Transverse colon (tissue), 4 donors: ENCODE data around the gene MRAS. TPM values are rescaled to one million over a fixed set of nuclear protein-coding genes. Genes with fewer than 3 reads are reported as not detected.
"Not testable (repeated sequence)": the region's sequence is repeated elsewhere in the genome, so short reads cannot be mapped to it uniquely, and the experiment has no call there.

Source experiments
- DNase-seq: peaks from one replicate; pipeline ENCODE4 v3.0.0-alpha.2; 2019
- H3K27ac ChIP-seq, 4 donors: fragments of 200-600 bp; sonication (generic); 2 replicates each; pipeline ENCODE4 v1.5.1; 2016 to 2018; ENCODE audit warnings: inconsistent platforms in 4 of 4
- H3K27me3 ChIP-seq: fragments of 200-600 bp; sonication (generic); 2 replicates; pipeline ENCODE4 v1.5.1; 2017; ENCODE audit warnings: inconsistent platforms
- H3K36me3 ChIP-seq, 4 donors: fragments of 200-600 bp; sonication (generic); 2 replicates each; pipeline ENCODE4 v1.5.1; 2017 to 2019; ENCODE audit warnings: inconsistent platforms in 4 of 4
- H3K4me1 ChIP-seq, 4 donors: fragments of 200-600 bp; sonication (generic); 2 replicates each; pipeline ENCODE4 v1.5.1; 2017 to 2020; ENCODE audit warnings: inconsistent platforms in 4 of 4
- H3K4me3 ChIP-seq, 4 donors: fragments of 200-600 bp; sonication (generic); 1 replicate in 1 of 4; 2 replicates in 3 of 4; pipeline versions ENCODE4 v1.5.1 to v1.6.1; 2017 to 2019; ENCODE audit warnings: inconsistent platforms in 4 of 4
- H3K9me3 ChIP-seq, 2 donors: fragments of 200-600 bp; sonication (generic); 2 replicates each; pipeline ENCODE4 v1.5.1; 2017 to 2019; ENCODE audit warnings: inconsistent platforms in 2 of 2
- EP300 ChIP-seq: sonication (generic); formaldehyde crosslinking; IDR thresholded peaks from one replicate; pipeline ENCODE4 v1.6.1; 2017; ENCODE audit warnings: antibody characterized with exemption, low read depth
- POLR2A ChIP-seq: fragments of 450-650 bp; IDR thresholded peaks from one replicate; pipeline ENCODE4 v1.6.1; 2016; ENCODE audit warnings: antibody characterized with exemption, mild to moderate bottlenecking, moderate library complexity
- POLR2AphosphoS5 ChIP-seq, 3 donors: sonication (generic); formaldehyde crosslinking; IDR thresholded peaks; one replicate each; pipeline ENCODE4 v1.6.1; 2016; ENCODE audit warnings: antibody characterized with exemption in 3 of 3
- WGBS, 2 donors: methylation state at CpG; one replicate each; pipeline ENCODE4 v1.1.5; 2018; ENCODE audit warnings: low coverage in 1 of 2; 5-methylcytosine and 5-hydroxymethylcytosine counted together
- in situ Hi-C, 4 donors: fragments of 200-750 bp; cut with MboI; loops; one replicate each; pipeline versions ENCODE4 v1.15.0 to v1.15.1; 2017; ENCODE audit warnings: low sequenced_read_pairs in 3 of 4, low pct_ligation_motif_present in 1 of 4, low pct_unique_long_range_greater_than_20kb in 1 of 4
- intact Hi-C: fragments of 100-400 bp; cut with DNase I; formaldehyde crosslinking; loops from one replicate; pipeline ENCODE4 v1.15.1; 2023; ENCODE audit warnings: low total_unique reads
- total RNA-seq, 4 donors: library from RNA; depleted of rRNA; stranded (reverse); fragments of >200 nt; gene quantifications; one replicate each; pipeline ENCODE4 v1.1.0, GENCODE V29; 2016
- TF ChIP-seq, protein P1 (sequence below), 5 experiments: fragments of 200-600 bp in 3 of 5; fragments of 450-650 bp in 2 of 5; sonication (generic) in 3 of 5; IDR thresholded peaks; 1 replicate in 2 of 5; 2 replicates in 3 of 5; pipeline ENCODE4 v1.5.1; 2016 to 2017; ENCODE audit warnings: antibody characterized with exemption in 5 of 5, inconsistent platforms in 3 of 5, mild to moderate bottlenecking in 2 of 5, moderate library complexity in 1 of 5

The MRAS gene
- total RNA-seq, 4 donors from 2014 or later, result 3.0 to 9.6 (median 6.3) TPM

DNA sequence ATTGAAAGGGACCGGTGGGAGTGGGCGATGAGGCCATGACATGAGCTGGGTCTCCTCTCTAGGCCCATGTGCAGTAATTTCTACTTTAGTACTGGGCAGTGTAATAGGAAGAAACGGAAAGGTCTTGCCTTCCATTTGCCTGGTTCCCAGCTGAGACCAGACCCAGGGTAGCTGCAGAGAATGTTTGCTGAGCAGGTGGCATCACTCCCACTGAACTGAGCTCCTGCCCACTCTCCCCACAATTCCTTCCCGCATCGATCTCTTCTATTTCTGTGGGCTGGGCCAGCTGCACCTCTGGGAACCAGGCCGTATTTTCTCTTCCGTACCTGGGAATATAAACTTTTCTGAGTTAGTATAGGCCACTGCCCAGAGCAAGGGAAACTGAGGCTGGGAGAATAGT, 101.8 kb downstream of the MRAS start:
- Histone ChIP-seq H3K36me3 (no peaks in the 10 kb centered on the region), H3K27ac (no peak overlapping the region), H3K9me3 (no peaks in the 10 kb centered on the region), H3K4me1 (no peaks in the 10 kb centered on the region), H3K27me3 (no peaks in the 10 kb centered on the region), H3K4me3 (no peak overlapping the region)
- no peak for DNase-seq
- TF ChIP-seq POLR2A (no peak), EP300 (no peak), POLR2AphosphoS5 (IDR thresholded peaks at IDR 0.05) (no peak)
- TF ChIP-seq, protein P1, sequence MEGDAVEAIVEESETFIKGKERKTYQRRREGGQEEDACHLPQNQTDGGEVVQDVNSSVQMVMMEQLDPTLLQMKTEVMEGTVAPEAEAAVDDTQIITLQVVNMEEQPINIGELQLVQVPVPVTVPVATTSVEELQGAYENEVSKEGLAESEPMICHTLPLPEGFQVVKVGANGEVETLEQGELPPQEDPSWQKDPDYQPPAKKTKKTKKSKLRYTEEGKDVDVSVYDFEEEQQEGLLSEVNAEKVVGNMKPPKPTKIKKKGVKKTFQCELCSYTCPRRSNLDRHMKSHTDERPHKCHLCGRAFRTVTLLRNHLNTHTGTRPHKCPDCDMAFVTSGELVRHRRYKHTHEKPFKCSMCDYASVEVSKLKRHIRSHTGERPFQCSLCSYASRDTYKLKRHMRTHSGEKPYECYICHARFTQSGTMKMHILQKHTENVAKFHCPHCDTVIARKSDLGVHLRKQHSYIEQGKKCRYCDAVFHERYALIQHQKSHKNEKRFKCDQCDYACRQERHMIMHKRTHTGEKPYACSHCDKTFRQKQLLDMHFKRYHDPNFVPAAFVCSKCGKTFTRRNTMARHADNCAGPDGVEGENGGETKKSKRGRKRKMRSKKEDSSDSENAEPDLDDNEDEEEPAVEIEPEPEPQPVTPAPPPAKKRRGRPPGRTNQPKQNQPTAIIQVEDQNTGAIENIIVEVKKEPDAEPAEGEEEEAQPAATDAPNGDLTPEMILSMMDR (IDR thresholded peaks at IDR 0.05), result no peak
- WGBS, 2 donors, result 95 to 100% methylated on average over 3 to 7 of the region's 7 CpGs
- in situ Hi-C loops, result no loop called here
- intact Hi-C loops, result no loop called here

DNA sequence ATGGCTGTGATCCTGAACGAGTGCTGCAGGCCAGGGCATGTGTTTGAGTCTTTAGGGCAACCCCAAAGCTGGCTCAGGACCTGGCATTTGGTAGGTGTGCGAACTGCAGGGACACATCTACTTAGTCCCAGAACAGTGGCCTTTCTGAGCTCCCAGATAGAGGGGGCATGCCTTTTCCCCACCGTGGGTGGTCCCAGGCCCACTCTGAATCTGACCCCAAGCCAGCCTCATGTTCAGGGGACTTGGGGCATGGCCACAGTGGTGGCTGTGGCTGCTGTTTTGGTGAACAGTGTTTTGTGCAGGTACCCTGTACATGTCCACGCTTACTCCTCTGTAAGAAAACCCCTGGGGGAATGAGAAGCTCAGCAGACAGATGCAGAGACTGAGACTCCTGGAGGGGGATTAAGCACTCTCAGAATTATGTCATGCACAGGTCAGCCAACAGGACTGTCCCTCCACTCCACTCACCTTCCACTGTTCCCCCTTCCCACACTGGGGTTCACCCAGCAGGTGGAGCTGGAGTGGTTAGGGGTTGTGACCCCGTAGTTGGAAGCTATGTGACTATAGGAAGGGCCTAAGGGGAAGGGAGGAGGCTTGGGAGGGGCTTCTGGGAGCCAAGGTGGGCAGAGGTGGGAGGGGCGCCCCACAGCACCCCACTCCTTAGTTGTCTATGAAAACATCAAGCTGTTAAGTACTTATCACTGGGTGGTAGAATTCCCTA, 102.5 kb downstream of the MRAS start:
- TF ChIP-seq EP300, result no peak
- no peak for TF ChIP-seq POLR2AphosphoS5 (IDR thresholded peaks at IDR 0.05)
- TF ChIP-seq, protein P1 (IDR thresholded peaks at IDR 0.05), result no peak
- no peak for TF ChIP-seq POLR2A
- WGBS, 2 donors, result 72 to 100% methylated on average over 1 to 6 of the region's 6 CpGs
- in situ Hi-C loops, result no loop called here
- intact Hi-C loops, result no loop called here
- Histone ChIP-seq H3K4me1 (no peaks in the 10 kb centered on the region), H3K9me3 (no peaks in the 10 kb centered on the region), H3K4me3 (no peak overlapping the region), H3K36me3 (no peaks in the 10 kb centered on the region), H3K27ac (no peak overlapping the region), H3K27me3 (no peaks in the 10 kb centered on the region)
- no peak for DNase-seq

DNA sequence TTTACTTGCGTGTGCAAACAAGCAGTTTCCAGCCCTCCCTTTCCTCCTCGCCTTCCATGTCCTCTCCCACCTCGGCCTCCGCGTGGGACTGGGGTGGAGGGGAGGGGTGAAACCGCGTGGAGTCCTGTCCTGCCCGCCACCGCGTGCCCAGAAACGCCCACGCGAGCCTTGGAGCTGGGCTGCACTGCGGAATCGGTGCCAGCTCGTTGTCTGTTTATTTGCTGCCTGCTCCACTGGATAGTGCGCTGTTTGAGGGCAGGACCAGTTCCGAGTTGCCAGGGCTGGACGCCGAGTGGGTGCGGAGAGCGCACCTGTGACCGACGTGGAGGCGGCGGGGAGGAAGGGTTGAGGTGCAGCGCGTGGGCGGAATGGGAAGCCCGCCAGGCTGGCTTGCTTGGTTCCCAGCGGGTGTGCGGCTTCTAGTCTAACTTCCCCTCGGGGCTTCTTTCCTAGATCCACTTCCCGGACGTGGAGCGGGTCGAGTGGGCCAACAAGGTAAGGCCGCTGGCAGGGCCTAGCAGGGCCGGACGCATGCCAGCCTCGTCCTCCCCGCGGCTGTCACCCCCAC, 103.3 kb downstream of the MRAS start:
- intact Hi-C loops, result no loop called here
- WGBS, 2 donors, result 40 to 93% methylated on average over 1 to 43 of the region's 43 CpGs
- Histone ChIP-seq H3K4me3 (no peak overlapping the region), H3K36me3 (no peaks in the 10 kb centered on the region), H3K4me1 (no peaks in the 10 kb centered on the region), H3K9me3 (no peaks in the 10 kb centered on the region), H3K27me3 (no peaks in the 10 kb centered on the region), H3K27ac (no peak overlapping the region)
- no peak for DNase-seq
- TF ChIP-seq, protein P1 (IDR thresholded peaks at IDR 0.05), result no peak
- TF ChIP-seq POLR2A (no peak), EP300 (no peak), POLR2AphosphoS5 (IDR thresholded peaks at IDR 0.05) (no peak)
- in situ Hi-C loops, result no loop called here

DNA sequence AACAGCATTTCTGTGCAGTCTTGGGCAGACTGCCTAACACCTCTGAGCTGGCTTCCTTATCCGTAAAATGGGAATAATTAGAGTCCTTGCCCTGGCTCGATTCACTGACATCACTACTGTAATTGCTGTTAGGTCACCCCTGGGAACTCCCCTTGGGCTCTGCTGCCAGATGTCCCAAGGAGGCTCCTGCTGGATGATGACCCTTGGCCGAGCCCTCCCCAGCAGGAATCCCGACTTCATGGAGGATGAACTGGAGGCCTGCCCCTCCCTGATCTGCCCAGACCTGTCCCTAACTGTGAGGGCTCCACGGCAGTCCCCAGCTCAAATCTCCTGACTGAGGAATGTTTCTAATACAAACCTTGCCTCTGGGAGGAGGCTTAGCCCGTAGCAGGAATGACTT, 104.1 kb downstream of the MRAS start:
- intact Hi-C loops, result no loop called here
- no peak for TF ChIP-seq POLR2A
- TF ChIP-seq EP300, result no peak
- TF ChIP-seq POLR2AphosphoS5 (IDR thresholded peaks at IDR 0.05), result no peak
- TF ChIP-seq, protein P1 (IDR thresholded peaks at IDR 0.05), result no peak
- Histone ChIP-seq H3K4me1 (no peaks in the 10 kb centered on the region), H3K36me3 (no peaks in the 10 kb centered on the region), H3K4me3 (no peak overlapping the region), H3K27me3 (no peaks in the 10 kb centered on the region), H3K27ac (no peak overlapping the region), H3K9me3 (no peaks in the 10 kb centered on the region)
- in situ Hi-C loops, result no loop called here
- no peak for DNase-seq
- whole genome bisulfite sequencing, 2 donors, result 60 to 72% methylated on average over 1 to 5 of the region's 6 CpGs

DNA sequence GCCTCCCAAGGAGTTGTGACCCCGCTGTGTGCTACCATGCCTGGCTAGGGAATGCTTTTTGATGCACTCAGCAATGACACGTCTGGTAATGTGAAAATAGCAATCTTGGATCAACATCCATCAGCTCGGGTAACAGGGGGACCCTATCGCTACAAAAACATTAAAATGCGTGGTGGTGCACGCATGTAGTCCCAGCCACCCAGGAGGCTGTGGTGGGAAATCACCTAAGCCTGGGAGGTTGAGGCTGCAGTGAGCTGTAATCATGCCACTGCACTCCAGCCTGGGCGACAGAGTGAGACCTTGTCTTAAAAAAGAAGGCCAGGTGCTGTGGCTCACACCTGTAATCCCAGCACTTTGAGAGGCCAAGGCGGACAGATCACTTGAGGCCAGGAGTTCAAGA, 105.6 kb downstream of the MRAS start:
- in situ Hi-C loops, H3K27me3 ChIP-seq, H3K4me1 ChIP-seq, DNase-seq, H3K4me3 ChIP-seq, H3K27ac ChIP-seq, H3K36me3 ChIP-seq, H3K9me3 ChIP-seq: not testable (repeated sequence)
- 83 to 84% methylated on average over 1 to 8 of the region's 8 CpGs for WGBS, 2 donors
- intact Hi-C loops, result loop anchor here (2.0 kb wide), 1 partner anchor 29 kb away; no protein-coding TSS in a partner anchor
